Suprapubic skin (tissue), 4 donors: ENCODE results near the gene HOXD3.

Experiments
- EP300 ChIP-seq: sonication (generic); formaldehyde crosslinking; IDR thresholded peaks from one replicate; pipeline ENCODE4 v1.6.1; 2017; ENCODE audit warnings: antibody characterized with exemption
- POLR2AphosphoS5 ChIP-seq, 3 donors: sonication (generic); formaldehyde crosslinking; IDR thresholded peaks; one replicate each; pipeline ENCODE4 v1.6.1; 2017; ENCODE audit warnings: antibody characterized with exemption in 3 of 3
- TF ChIP-seq, protein P1 (sequence below), 2 donors: fragments of 200-600 bp in 1 of 2; fragments of 450-650 bp in 1 of 2; sonication (generic) in 1 of 2; IDR thresholded peaks; one replicate each; pipeline ENCODE4 v1.5.1; 2016 to 2019; ENCODE audit warnings: antibody characterized with exemption in 2 of 2, mild to moderate bottlenecking in 1 of 2, moderate library complexity in 1 of 2

DNA sequence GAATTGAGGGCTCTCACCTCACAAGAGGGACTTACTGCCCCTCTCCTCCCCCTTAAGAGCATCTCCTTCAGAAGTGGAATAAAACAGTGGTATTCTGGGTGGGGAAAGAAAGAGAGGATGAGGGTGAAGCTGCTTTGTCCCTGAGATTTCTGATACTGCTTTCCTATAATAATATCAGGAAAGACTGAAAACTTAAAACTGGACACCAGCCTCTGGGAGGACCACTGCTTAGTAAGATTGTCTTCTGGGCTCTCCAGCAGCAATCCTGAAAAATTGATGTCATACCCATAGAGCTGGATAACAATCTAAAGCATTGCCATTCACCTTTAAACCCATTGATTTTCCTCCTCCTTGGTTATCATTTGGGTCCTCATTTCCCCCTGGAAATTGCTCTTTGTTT, 10.5 kb upstream of the HOXD3 start:
- TF ChIP-seq POLR2AphosphoS5 (IDR thresholded peaks at IDR 0.05): no peak
- TF ChIP-seq, protein P1, sequence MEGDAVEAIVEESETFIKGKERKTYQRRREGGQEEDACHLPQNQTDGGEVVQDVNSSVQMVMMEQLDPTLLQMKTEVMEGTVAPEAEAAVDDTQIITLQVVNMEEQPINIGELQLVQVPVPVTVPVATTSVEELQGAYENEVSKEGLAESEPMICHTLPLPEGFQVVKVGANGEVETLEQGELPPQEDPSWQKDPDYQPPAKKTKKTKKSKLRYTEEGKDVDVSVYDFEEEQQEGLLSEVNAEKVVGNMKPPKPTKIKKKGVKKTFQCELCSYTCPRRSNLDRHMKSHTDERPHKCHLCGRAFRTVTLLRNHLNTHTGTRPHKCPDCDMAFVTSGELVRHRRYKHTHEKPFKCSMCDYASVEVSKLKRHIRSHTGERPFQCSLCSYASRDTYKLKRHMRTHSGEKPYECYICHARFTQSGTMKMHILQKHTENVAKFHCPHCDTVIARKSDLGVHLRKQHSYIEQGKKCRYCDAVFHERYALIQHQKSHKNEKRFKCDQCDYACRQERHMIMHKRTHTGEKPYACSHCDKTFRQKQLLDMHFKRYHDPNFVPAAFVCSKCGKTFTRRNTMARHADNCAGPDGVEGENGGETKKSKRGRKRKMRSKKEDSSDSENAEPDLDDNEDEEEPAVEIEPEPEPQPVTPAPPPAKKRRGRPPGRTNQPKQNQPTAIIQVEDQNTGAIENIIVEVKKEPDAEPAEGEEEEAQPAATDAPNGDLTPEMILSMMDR (IDR thresholded peaks at IDR 0.05): no peak
- no peak for TF ChIP-seq EP300
